GM21528 (cell line): ENCODE results near the gene TAL2.
"Not testable (repeated sequence)": the region's sequence is repeated elsewhere in the genome, so short reads cannot be mapped to it uniquely, and the experiment has no call there.

ENCODE experiments used
- ATAC-seq: cut with Tn5 transposase; IDR thresholded peaks from one replicate; pipeline ENCODE4 v1.9.1; 2021; ENCODE audit warnings: mild to moderate bottlenecking, moderate library complexity; ENCODE audit not compliant: unreplicated experiment, low FRiP score

The TAL2 gene

DNA sequence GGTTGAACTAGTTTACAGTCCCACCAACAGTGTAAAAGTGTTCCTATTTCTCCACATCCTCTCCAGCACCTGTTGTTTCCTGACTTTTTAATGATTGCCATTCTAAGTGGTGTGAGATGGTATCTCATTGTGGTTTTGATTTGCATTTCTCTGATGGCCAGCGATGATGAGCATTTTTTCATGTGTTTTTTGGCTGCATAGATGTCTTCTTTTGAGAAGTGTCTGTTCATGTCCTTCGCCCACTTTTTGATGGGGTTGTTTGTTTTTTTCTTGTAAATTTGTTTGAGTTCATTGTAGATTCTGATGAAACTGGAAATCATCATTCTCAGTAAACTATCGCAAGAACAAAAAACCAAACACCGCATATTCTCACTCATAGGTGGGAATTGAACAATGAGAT lies 41.4 kb downstream of the TAL2 start:
- not testable (repeated sequence) for ATAC-seq

DNA sequence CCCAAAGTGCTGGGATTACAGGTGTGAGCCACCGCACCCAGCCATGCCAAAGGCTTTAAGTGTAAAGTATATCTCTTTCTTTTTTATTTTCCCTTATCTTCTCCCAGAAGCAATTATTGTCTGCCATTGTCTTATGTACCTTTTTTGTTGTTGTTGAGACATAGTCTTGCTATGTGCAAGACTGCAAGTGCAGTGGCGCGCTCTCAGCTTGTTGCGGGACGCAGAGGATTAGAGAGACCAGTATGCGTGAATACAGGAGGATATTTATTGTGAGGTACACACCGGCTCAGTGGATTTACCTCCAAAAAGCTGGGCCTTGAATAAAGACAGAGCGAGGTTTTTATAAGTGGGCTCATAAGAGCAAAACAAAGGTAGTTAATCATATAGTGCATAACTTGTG lies 43.9 kb downstream of the TAL2 start:
- ATAC-seq = no peak

DNA sequence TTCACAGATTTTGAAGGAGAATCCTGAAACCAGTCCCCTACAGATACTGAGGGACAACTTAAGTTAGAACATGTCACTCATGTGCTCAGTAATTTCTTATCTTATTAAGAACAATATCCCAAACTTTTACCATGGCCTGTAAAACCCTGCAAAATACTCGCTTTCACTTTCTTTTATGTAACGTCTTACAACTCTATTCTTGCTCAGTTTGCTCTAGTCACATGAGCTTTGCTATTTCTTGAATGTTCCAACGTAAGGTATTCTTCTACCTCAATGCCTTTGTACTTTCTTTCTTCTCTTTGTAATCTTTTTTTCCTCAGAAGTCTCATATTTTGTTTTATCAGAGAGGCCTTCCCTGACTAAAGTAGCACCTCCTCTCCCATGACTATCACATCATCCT lies 46.1 kb downstream of the TAL2 start:
- no peak for ATAC-seq

- no peak for ATAC-seq
These were observed 48.4 kb downstream of the TAL2 start for GRCh38 chr9:105710638-105711037.

DNA sequence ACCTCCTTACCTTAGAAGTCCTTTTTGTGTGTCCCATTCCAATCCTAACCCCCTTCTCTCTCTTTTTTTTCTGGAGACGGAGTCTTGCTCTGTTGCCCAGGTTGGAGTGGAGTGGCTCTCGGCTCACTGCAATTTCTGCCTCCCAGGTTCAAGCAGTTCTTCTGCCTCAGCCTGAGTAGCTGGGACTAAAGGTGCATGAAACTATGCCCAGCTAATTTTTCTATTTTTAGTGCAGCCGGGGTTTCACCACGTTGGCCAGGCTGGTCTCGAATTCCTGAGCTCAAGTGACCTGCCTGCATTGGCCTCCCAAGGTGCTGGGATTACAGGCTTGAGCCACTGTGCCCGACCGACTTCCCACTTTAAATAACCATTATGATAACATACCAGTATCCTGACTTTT lies 49.6 kb downstream of the TAL2 start:
- ATAC-seq = no peak

GRCh38 chr9:105712297-105712696 lies 50.0 kb downstream of the TAL2 start:
- no peak for ATAC-seq
